Medulla oblongata (tissue), 1 donor: ENCODE data around the gene CCDC138.
"Not testable (repeated sequence)": the region's sequence is repeated elsewhere in the genome, so short reads cannot be mapped to it uniquely, and the experiment has no call there.

Experiments used
- DNase-seq: peaks from one replicate; pipeline ENCODE4 v3.0.0-alpha.2; 2015; ENCODE audit errors: extremely low spot score

CCDC138 gene

GRCh38 chr2:108786354-108787215 is at the start of gene CCDC138:
Gene CCDC138 (plus strand): TSS chr2:108786771. CDS start chr2:108786823, 52 bp downstream.
- DNase-seq = peak; percentile 88

- DNase-seq = not testable (repeated sequence)
Observed at GRCh38 chr2:108757973-108758372, 28.6 kb upstream of the CCDC138 start.

GRCh38 chr2:108762618-108763017 is 24.0 kb upstream of the CCDC138 start:
- DNase-seq = not testable (repeated sequence)

GRCh38 chr2:108766671-108767070 is 19.9 kb upstream of the CCDC138 start:
- not testable (repeated sequence) for DNase-seq

GRCh38 chr2:108767859-108768258 is 18.7 kb upstream of the CCDC138 start:
- not testable (repeated sequence) for DNase-seq

GRCh38 chr2:108776475-108776874 is 10.1 kb upstream of the CCDC138 start:
- no peak for DNase-seq

GRCh38 chr2:108778857-108779256 is 7.7 kb upstream of the CCDC138 start:
- DNase-seq = no peak

- no peak for DNase-seq
Observed at GRCh38 chr2:108786008-108786353, 590 bp upstream of the CCDC138 start.

- DNase-seq = no peak
Observed at GRCh38 chr2:108787216-108787541, 608 bp downstream of the CCDC138 start.

GRCh38 chr2:108803045-108803736 is 16.6 kb downstream of the CCDC138 start:
- no peak for DNase-seq

GRCh38 chr2:108805032-108805431 is 18.5 kb downstream of the CCDC138 start:
- DNase-seq = no peak

GRCh38 chr2:108805782-108806181 is 19.2 kb downstream of the CCDC138 start:
- DNase-seq = no peak

GRCh38 chr2:108806371-108807113 is 20.0 kb downstream of the CCDC138 start:
- no peak for DNase-seq

GRCh38 chr2:108809936-108810335 is 23.4 kb downstream of the CCDC138 start:
- DNase-seq = no peak

- DNase-seq = no peak
Observed at GRCh38 chr2:108810993-108811957, 24.7 kb downstream of the CCDC138 start.

- DNase-seq = no peak
Observed at GRCh38 chr2:108813732-108814131, 27.2 kb downstream of the CCDC138 start.

GRCh38 chr2:108820482-108820881 is 33.9 kb downstream of the CCDC138 start:
- DNase-seq = no peak

GRCh38 chr2:108823286-108823685 is 36.7 kb downstream of the CCDC138 start:
- DNase-seq = no peak

- no peak for DNase-seq
Observed at GRCh38 chr2:108824316-108825070, 37.9 kb downstream of the CCDC138 start.

- no peak for DNase-seq
Observed at GRCh38 chr2:108825254-108825653, 38.7 kb downstream of the CCDC138 start.

GRCh38 chr2:108825736-108826135 is 39.2 kb downstream of the CCDC138 start:
- no peak for DNase-seq
